CD4-positive, alpha-beta T cell treated with Interleukin-21 for 1 hour (primary cell): ENCODE results near the gene CEP112.
A peak's percentile ranks its signal among the peaks of the same experiment; 100 is the strongest.
"Not testable (repeated sequence)": the region's sequence is repeated elsewhere in the genome, so short reads cannot be mapped to it uniquely, and the experiment has no call there.

Experiments used
- DNase-seq: peaks from one replicate; pipeline ENCODE4 v3.0.0-alpha.2; 2020

The CEP112 gene

GRCh38 chr17:65809366-65809765, 382.6 kb downstream of the CEP112 start:
- DNase-seq, result no peak

GRCh38 chr17:65808566-65808965, 383.4 kb downstream of the CEP112 start:
- DNase-seq, result not testable (repeated sequence)

GRCh38 chr17:65807361-65807760, 384.6 kb downstream of the CEP112 start:
- DNase-seq, result no peak

- DNase-seq, result no peak
Measured at GRCh38 chr17:65801513-65801912, 390.4 kb downstream of the CEP112 start.

DNA sequence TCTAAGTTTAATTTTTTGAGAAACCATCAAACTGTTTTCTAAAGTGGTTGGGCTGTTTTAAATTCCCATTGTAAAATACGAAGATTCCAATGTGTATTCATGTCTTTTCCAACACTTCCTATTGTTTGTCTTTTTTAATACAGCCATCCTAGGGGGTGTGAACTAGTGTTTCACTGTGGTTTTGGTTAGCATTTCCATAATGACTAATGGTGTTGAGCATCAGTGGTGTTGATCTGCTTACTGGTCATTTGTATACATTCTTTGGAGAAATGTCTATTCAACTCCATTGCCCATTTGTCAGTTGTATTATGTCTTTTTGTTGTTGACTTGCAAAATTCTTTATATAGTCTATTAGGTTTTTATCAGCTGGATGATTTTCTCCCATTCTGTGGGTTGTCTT, 391.3 kb downstream of the CEP112 start:
- DNase-seq, result no peak

DNA sequence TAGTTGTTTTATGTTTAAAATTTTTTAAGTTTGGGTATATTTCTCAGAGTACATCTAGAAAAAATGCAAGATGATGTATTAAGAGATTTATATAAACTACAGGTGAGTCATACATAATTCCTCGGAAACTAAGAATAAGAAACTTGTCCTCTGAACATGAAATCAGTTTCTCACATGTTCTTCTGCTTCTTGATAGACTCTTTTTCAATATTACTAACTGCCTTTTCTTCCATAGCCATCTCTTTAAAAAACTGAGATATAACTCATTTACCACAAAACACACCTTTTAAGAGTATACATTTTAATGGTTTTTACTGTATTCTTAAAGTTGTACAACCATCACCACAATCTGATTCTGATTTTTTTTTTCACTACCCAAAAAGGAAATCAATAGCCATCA, 392.1 kb downstream of the CEP112 start:
- no peak for DNase-seq

DNA sequence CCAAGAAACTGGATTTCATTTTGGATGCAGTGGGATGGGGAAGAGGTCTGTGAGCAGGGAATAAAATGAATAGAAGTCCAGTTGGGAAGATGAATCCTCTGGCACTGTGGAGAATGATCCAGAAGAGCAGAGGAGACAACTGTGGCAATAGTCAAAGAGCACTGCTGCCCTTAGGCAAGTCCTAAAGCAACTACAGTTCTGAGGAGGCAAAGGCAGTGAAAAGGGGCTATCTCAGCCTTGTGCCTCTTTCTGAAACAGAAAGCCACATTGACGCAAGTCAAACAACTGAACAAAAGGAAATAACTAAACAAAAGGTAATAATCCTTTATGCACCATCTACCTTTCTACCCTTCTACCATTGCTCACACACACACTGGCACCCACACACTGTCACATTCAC, 392.5 kb downstream of the CEP112 start:
- DNase-seq, result no peak

DNA sequence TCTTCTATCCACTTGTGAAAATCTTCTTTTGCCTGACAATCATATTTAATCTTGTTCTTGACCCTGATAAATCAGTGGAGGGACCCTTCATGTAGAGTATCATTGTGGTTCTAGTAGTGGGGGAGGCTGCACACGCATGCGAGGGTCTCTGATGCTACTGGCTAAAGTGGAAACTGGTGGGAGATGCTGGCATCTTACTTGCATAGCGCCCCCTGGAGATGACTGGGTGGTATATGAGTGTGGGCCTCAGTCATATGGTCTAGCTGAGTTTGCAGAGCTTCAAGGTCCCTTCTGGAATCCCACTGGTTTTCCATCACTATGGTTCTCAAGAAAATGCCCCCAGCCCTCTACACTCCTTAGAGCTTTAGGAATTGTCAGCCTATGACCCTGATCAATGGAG, 394.1 kb downstream of the CEP112 start:
- DNase-seq, result peak; percentile 7

- DNase-seq, result no peak
Measured at GRCh38 chr17:65797101-65797500, 394.8 kb downstream of the CEP112 start.

- peak; percentile 20 for DNase-seq
Measured at GRCh38 chr17:65794572-65794971, 397.4 kb downstream of the CEP112 start.

DNA sequence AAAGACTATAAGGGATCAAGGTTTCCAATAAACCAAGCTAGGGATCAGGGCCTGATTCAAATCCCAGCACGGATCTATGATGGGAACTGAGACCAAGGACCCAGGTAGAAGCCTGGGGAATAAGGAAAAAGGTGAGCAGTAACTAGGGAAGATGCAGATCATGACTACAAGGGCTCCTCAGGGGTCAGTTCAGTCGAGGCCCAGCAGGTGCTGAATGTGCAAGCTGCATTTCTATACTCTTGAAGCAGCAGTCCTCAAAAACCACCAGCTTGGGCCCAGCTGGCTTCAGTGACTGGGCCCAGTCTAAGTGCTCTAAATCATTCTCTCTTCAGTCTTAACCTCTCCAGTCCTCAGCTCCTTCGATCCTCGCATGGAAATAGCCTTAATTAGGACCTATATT, 401.7 kb downstream of the CEP112 start:
- no peak for DNase-seq

DNA sequence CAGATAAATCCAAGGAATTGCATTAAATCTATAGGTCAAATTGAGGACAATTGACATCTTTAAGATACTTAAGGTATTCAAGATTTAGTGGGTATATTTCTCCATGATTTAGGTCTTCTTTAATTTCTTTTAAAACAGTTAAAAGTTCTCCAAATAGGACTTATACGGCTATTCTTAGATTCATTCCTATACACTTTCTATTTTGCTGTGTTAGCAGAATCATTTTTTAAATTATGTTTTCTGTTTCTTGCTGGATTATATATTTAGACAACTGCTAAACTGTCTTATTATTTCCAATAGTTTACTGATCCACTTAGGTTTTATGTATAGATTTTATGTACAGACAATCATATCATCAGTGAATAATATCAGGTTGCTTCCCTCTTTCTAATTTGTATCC, 404.4 kb downstream of the CEP112 start:
- DNase-seq, result no peak

DNA sequence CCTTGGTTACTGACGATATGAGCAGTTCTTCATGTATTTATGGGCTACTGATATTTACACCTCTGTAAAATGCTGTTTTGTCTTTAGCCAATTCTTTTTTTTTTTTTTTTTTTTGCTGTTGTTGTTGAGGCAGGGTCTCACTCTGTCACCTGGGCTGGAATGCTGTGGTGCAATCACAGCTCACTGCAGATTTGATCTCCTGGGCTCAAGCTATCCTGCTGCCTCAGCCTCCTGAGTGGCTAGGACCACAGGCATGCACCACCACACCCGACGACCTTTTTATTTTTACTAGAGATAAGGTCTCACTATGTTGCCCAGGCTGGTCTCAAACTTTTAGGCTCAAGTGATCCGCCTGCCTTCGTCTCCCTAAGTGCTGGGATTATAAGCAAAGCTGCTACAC, 405.5 kb downstream of the CEP112 start:
- no peak for DNase-seq

- DNase-seq, result no peak
Measured at GRCh38 chr17:65785109-65785508, 406.8 kb downstream of the CEP112 start.

DNA sequence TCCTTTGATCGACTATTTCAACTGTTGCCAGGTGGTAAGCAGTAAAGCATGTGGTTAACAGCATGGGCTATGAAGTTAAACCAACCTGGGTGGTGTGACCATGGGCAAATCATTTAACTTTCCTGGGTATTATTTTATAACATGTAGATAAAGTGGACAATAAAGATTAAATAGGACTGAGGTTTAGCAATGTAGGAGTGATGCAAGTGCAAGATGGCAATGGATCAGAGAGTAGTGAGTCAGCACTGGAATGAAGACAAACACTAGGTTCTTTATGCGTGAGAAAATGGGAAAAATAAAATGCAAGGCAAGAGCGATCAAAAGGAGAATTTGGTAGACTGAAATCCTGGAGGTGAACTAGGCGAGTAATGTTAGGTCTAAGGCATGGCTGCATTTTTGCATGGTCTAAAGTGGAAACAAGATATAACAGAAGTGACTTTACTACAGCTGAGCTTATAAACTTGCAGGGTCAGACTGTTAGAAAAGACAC, 408.0 kb downstream of the CEP112 start:
- no peak for DNase-seq

GRCh38 chr17:65782104-65782706, 409.7 kb downstream of the CEP112 start:
- DNase-seq, result not testable (repeated sequence)

GRCh38 chr17:65780111-65780510, 411.8 kb downstream of the CEP112 start:
- DNase-seq, result no peak

GRCh38 chr17:65776890-65777289, 415.0 kb downstream of the CEP112 start:
- DNase-seq, result no peak

GRCh38 chr17:65774787-65775186, 417.1 kb downstream of the CEP112 start:
- no peak for DNase-seq

- no peak for DNase-seq
Measured at GRCh38 chr17:65772989-65773388, 418.9 kb downstream of the CEP112 start.

GRCh38 chr17:65771704-65772103, 420.2 kb downstream of the CEP112 start:
- DNase-seq, result no peak

GRCh38 chr17:65763786-65764185, 428.1 kb downstream of the CEP112 start:
- DNase-seq, result no peak

DNA sequence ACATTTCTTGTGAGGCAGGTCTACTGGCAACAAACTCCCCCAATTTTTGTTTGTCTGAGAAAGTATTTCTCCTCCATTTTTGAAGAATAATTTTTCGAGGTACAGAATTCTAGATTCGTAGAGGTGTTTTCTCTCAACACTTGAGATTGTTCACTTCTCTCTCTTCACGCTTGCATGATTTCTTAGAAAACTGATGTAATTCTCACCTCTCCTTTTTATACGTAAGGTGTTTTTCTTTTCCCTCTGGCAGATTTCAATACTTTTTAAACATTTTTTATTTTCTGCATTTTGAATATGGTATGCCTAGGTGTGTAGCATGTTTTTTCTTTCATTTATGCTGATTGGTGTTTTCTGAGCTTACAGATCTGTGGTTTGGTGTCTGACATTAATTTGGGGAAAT, 429.0 kb downstream of the CEP112 start:
- no peak for DNase-seq

- DNase-seq, result no peak
Measured at GRCh38 chr17:65759532-65759931, 432.4 kb downstream of the CEP112 start.

DNA sequence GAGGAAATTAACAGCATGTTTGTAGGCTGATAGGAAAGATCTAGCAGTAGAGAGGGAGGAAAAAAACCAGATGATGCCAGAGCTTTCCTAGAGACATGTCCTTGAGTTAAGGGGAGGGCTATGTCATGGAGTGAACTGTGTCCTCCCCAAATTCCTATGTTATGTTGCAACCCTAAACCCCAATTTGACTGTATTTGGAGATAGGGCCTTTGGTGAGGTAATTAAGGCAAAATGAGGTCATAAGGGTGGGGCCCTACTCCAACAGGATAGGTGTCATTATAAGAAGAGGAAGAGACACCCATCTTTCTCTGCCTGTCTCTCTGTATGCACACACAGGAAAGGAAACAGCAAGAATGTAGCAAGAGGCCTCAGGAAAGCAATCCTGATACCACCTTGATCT, 435.2 kb downstream of the CEP112 start:
- no peak for DNase-seq
